Skeletal muscle cell (primary cell): Measurements from ENCODE around the gene CNOT6.

Experiments used
- DNase-seq: peaks from one replicate; pipeline ENCODE4 v3.0.0-alpha.2; 2010; ENCODE audit warnings: low read depth
- H3K4me3 ChIP-seq: 2 replicates; pipeline ENCODE4 v1.5.1; 2011; ENCODE audit warnings: low read depth, mild to moderate bottlenecking, control low read depth, low read length, moderate library complexity

The CNOT6 gene

GRCh38 chr5:180548563-180548962 lies 54.4 kb downstream of the CNOT6 start:
- no peak for DNase-seq
- no peak overlapping the region for H3K4me3 ChIP-seq

DNA sequence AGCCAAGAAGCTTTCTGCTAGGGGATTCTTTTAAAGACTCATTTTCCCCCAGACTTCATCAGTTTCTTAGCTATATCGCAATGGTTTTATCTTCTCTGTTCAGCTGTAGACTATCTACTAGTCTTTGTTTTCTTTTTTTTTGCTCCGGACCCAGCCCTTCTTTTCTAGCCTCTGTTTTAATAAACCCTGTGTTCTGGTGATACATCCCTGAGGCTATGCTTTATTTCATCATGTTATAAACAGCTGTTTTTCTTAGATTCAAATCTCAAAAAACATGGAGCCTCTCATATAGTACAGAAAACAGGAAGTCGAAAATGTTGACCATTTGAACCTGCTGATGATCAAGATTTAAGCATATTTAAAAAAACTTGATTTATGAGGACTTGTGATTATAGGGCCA lies 59.4 kb downstream of the CNOT6 start:
- H3K4me3 ChIP-seq = no peak overlapping the region
- no peak for DNase-seq

DNA sequence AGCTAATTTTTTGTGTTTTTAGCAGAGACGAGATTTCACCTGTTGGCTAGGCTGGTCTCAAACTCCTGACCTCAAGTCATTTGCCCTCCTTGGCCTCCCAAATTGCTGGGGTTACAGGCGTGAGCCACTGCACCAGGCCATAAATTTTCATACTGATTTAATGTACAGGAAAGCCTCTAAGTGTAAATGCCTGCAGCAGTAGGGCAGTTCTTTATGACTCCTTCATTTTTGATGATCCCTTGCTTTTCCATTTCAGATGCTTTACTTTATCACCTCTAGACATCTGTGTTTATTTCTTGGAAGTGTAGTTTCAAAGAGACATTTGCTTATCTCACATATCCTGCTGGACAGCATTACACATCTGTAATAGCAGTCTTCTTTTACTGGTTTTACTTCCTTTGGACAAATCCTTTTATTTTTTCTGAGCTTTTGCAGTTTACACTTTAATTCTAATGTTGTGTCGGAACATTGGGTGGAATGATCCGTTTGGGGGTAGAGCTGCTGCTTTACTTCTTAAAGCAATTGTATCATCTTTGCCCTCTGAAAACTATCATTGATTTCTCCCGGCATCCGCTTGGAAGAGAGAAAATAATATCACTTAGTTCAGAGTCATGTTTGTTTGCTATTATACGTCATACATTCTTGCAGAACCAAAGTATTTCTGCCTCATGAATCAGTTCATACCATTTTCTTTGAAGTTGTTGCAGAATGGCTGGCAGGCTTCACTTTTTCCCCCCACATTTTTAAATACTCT lies 61.2 kb downstream of the CNOT6 start:
- no peak overlapping the region for H3K4me3 ChIP-seq
- no peak for DNase-seq

GRCh38 chr5:180557217-180557809 lies 63.1 kb downstream of the CNOT6 start:
- no peak overlapping the region for H3K4me3 ChIP-seq
- no peak for DNase-seq

DNA sequence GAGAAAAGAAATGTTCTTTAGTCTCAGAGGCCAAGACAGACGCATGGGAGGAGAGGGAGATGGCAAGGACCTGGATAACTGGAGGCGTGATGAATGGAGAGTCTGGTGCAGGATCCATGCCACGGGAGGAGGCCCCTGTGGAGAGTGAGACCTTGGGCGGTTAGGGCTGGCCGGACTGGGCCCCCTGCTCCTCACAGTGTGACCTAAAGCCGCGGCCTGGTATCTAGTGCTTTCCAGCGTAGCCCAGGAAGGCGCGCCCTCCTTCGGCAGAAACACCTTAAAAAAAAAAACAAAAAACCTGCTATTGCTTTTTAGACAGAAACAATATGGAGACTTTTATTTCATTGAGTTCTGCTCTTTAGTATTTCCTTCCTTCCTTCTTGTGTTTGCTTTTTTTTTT lies 64.1 kb downstream of the CNOT6 start:
- no peak overlapping the region for H3K4me3 ChIP-seq
- no peak for DNase-seq

DNA sequence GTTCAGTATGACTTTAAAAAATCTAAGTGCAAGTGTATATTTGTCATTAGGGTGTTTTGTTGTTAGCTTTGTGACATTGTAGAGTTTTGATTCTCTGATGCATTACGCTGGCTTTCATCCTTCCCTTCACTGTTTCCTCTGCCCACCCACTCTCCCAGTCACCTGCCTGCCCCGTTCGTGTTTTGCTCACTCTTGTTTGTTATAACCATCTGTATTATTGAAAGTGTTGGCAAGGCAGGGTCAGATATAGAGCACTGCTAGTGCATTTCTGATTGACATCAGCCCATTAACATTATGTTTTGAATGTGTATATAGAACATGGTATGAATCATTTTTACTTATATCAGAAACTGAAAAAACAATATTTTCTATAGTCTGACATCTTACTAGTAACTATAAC lies 69.8 kb downstream of the CNOT6 start:
- DNase-seq = no peak
- no peak overlapping the region for H3K4me3 ChIP-seq

DNA sequence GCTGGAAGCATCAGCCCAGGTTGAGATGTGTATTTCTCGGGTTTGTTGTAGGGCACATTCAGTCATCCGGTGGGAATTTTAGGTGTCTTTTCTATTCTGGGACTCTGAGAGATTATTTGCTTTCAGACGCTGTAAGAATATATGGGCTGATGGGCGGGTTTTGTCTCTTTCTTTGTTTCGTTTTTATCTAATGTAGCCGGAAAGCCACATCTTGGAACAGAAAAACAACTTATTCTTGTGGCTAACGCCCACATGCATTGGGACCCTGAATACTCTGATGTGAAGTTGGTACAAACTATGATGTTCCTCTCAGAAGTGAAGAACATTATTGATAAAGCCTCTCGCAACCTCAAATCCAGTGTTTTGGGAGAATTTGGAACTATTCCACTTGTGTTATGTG lies 74.7 kb downstream of the CNOT6 start:
- no peak for DNase-seq
- no peak overlapping the region for H3K4me3 ChIP-seq

DNA sequence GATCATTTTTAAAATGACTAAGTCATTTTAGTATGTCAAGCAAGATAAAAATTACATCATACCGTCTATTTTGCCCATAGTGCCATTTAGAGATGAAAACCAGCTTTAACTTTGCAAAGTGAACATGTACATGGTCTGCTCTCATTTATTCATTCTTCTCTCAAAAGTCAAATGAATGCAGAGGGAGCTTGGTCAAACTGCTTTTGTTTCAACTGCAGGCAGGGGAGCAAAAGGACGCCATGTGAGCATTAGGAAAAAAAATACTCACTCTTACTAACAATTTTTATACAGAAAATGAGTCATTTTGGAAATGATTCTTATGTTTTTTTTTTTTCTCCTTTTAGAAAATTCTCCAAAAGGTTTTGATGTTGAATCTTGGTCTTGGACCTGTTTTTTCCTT lies 81.4 kb downstream of the CNOT6 start:
- no peak overlapping the region for H3K4me3 ChIP-seq
- DNase-seq = no peak

DNA sequence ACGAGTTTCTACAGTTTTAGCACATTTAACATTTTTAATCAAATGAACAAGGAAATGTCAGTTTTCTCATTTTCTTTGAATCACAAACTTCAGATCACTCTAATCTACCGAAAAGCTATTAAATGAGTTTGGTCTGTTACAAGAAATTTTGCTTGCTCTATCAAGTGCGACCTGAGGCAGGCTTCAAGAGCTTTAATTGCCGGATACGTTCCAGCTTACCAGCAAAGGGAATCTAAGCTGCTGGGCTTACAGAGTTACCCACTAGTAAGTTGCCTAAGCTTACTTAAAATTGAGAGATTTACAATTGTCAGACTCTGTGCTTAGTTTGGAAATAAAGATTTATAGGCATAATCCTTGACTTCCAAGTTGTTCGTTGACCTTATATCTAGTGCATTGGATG lies 86.5 kb downstream of the CNOT6 start:
- H3K4me3 ChIP-seq = no peak overlapping the region
- DNase-seq = no peak

GRCh38 chr5:180583738-180584137 lies 89.6 kb downstream of the CNOT6 start:
- no peak overlapping the region for H3K4me3 ChIP-seq

GRCh38 chr5:180586204-180586603 lies 92.0 kb downstream of the CNOT6 start:
- no peak for DNase-seq
- H3K4me3 ChIP-seq = no peak overlapping the region

More at GRCh38 chr5:180583738-180584137, 89.6 kb downstream of the CNOT6 start:
- DNase-seq = no peak

DNA sequence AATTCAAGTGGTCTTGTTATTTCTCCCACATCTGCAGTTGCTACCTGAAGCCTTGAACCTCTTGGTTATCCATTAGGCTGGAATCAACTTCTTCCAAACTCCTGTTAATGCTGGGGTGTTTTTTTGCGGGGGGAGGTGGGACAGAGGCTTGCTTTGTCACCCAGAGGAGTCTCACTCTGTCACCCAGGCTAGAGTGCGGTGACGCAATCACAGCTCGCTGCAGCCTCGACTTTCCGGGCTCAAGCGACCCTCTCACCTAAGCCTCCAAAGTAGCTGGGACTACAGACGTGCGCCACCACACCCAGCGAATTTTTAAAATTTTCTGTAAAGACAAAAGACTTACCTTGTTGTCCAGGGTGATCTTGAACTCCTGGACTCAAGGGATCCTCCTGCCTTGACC lies 92.7 kb downstream of the CNOT6 start:
- DNase-seq = no peak
- H3K4me3 ChIP-seq = no peak overlapping the region

- H3K4me3 ChIP-seq = peak overlapping the region; percentile 18
- no peak for DNase-seq
Observed at GRCh38 chr5:180589771-180590542, 95.8 kb downstream of the CNOT6 start.

DNA sequence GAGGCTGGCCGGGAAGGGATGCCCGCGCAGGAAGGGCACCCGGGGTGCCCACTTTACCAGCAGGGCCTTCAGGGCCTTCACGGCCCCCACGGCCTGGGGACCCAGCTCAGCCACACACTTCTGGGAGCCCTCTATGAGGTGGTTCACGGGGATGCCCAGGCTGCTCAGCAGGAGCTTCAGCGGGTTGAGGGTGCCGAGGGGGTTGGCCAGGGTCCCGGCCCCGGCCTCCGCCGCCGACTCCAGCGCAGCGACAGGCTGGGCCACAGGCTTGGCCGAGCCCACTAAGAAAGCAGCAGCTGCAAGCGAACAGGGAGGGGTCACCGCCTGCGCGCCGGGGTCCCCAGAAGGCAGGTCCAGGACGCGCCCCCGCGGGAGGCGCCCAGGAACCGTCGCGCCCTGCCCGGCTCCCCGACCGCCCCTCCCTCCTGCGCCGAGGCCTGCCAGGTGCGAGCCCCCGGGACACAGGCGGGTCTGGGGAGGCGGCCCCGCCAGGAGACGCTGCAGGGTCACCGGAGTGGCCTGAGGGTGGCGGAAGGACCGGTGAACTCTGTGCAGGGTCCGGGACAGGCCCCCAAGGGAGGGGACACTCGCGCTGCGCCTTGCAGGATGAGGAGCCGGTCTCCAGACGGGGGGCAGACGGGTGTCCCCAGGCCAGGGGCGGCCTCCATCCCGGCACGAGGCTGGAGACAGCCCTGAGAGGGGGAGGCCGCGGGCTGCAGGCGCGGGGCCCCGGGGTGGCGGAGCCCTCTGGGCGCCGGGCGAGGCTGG lies 96.5 kb downstream of the CNOT6 start:
- DNase-seq = no peak
- H3K4me3 ChIP-seq = peak overlapping the region; percentile 18

DNA sequence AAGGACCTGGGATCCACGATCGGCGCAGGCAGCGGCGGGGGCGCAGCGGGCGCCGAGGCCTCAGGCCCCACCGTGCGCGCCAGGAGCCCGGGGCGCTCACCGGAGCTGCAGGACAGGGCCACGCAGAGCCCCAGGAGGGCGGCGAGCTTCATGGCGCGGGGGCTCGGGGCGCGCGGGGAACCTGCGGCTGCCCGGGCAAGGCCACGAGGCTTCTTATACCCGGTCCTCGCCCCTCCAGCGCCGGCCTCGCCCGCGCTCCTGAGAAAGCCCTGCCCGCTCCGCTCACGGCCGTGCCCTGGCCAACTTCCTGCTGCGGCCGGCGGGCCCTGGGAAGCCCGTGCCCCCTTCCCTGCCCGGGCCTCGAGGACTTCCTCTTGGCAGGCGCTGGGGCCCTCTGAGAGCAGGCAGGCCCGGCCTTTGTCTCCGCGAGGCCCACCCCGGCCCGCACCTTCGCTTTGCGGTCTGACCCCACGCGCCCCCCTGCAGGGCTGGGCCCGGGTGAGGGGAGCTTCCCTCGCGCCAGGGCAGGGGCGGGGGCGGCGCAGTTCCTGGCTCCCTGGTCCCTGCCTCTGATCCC lies 97.2 kb downstream of the CNOT6 start, which contains the start of gene SCGB3A1:
Gene SCGB3A1 (minus strand): TSS at position 189 of the 577 bp plus-strand sequence. CDS start 37 bp downstream, at position 152.
- DNase-seq = no peak
- peak within 1 kb of the TSS; percentile 18 for H3K4me3 ChIP-seq

GRCh38 chr5:180592176-180592575 lies 98.0 kb downstream of the CNOT6 start:
- DNase-seq = no peak
- no peak overlapping the region for H3K4me3 ChIP-seq

- DNase-seq = no peak
- no peak overlapping the region for H3K4me3 ChIP-seq
Observed at GRCh38 chr5:180593446-180594206, 99.4 kb downstream of the CNOT6 start.

DNA sequence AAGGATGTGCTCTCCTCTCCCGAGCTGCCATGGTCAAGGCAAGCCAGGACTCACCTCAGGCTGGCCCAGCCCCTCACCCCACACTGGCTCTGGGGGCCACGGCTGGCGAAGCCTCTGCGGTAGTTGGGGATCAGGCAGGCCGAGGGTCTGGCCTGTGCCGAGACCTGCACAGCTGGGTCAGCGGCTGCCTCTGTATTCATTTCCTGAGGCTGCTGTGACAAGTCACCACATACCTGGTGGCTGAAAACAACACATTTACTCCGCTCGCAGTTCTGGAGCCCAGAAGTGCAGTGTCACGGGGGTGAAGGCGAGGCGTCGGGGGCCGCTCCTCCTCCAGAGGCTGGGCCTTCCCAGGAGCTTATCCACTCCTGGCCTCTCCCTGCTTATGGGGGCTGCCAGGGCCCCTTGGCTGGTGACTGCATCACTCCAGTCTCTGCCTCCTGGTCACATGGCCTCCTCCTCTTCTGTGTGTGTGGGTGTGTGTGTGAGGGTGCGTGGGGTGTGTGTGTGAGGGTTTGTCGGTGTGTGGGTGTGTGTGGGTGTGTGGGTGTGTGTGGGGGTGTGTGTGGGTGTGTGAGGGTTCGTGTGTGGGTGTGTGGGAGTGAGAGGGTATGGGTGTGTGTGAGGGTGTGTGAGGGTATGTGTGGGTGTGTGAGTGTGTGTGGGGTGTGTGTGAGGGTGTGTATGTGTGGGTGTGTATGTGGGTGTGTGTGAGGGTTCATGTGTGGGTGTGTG lies 100.3 kb downstream of the CNOT6 start:
- DNase-seq = no peak
- H3K4me3 ChIP-seq = no peak overlapping the region
